GM19455 (cell line): ENCODE data around the gene ZFP36L1.

Source experiments
- ATAC-seq: cut with Tn5 transposase; IDR thresholded peaks from one replicate; pipeline ENCODE4 v1.9.1; 2021; ENCODE audit not compliant: unreplicated experiment

Gene ZFP36L1

GRCh38 chr14:68784978-68785533, 7.8 kb downstream of the ZFP36L1 start:
- ATAC-seq, result no peak

- ATAC-seq, result no peak
Measured at GRCh38 chr14:68784226-68784910, 8.5 kb downstream of the ZFP36L1 start.

- ATAC-seq, result no peak
Measured at GRCh38 chr14:68783408-68784225, 9.2 kb downstream of the ZFP36L1 start.

- no peak for ATAC-seq
Measured at GRCh38 chr14:68782091-68782981, 10.5 kb downstream of the ZFP36L1 start.

GRCh38 chr14:68781161-68782021, 11.5 kb downstream of the ZFP36L1 start:
- no peak for ATAC-seq

GRCh38 chr14:68780358-68781160, 12.3 kb downstream of the ZFP36L1 start:
- ATAC-seq, result no peak

- no peak for ATAC-seq
Measured at GRCh38 chr14:68779761-68780323, 13.0 kb downstream of the ZFP36L1 start.

- no peak for ATAC-seq
Measured at GRCh38 chr14:68777644-68778043, 15.2 kb downstream of the ZFP36L1 start.

- ATAC-seq, result no peak
Measured at GRCh38 chr14:68775614-68776126, 17.2 kb downstream of the ZFP36L1 start.

- ATAC-seq, result no peak
Measured at GRCh38 chr14:68774771-68775613, 17.9 kb downstream of the ZFP36L1 start.

GRCh38 chr14:68772761-68773381, 20.0 kb downstream of the ZFP36L1 start:
- no peak for ATAC-seq

- ATAC-seq, result no peak
Measured at GRCh38 chr14:68771631-68772030, 21.2 kb downstream of the ZFP36L1 start.

- no peak for ATAC-seq
Measured at GRCh38 chr14:68770553-68771286, 22.1 kb downstream of the ZFP36L1 start.

GRCh38 chr14:68770051-68770450, 22.8 kb downstream of the ZFP36L1 start:
- no peak for ATAC-seq

- ATAC-seq, result no peak
Measured at GRCh38 chr14:68768316-68768715, 24.6 kb downstream of the ZFP36L1 start.

GRCh38 chr14:68767248-68767645, 25.6 kb downstream of the ZFP36L1 start:
- no peak for ATAC-seq
